GM15510 (cell line): Measurements from ENCODE around the gene KLHL6.

Experiments used
- POLR2A ChIP-seq: IDR thresholded peaks from 3 replicates; pipeline ENCODE4 v1.6.1; 2011; ENCODE audit warnings: borderline replicate concordance; ENCODE audit not compliant: insufficient read length; ENCODE audit errors: extremely low read depth

Gene KLHL6

DNA sequence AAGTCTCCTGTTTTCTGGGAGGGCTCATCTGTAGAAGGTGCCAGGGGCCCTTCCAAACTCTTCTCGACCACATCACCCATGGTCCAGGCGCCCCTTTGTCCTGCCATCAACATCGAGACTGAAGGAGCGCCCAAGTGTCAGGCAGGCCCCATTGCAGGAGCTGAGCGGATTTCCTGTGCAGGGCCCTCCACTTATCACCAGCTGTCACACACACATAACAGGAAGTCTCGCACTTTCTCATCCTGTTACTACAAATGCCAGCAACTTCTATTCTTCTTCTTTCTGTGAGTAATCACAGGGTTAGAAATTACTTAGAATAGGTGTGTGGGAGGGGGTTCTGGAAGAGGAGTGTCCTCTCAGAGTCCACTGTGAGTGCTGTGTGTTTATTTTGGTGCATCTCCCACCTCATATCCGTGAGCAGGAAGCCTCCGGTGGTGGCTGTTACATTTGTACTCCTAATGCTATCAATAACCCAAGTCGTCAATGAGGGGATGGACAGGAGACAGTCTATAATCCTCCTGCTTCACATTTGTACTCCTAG, at the start of gene KLHL6:
Gene KLHL6 (minus strand): TSS at position 166 of the 541 bp plus-strand sequence. CDS start 53 bp downstream, at position 113.
- TF ChIP-seq POLR2A: peak; percentile 63

- no peak for TF ChIP-seq POLR2A
These were observed 42.5 kb upstream of the KLHL6 start for GRCh38 chr3:183597959-183598358.

DNA sequence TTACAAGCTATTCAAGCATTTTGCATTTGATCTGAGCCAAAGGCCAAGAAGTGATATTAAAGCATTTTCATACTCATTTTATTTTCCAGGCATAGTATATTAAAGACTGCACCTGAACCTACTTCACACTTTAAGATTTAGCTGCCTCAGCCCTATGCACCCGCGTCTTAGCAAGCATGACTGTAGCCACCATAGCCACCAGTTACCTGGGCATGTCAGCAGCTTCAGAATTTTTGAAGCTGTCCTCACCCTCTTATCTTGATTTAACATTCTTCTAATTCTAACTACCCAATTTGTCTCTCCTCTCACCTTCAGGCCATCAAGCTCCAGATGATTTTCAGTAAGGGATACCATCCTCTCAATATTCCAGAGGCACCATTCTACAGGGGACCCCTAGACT, 39.1 kb upstream of the KLHL6 start:
- TF ChIP-seq POLR2A: no peak

- no peak for TF ChIP-seq POLR2A
These were observed 37.3 kb upstream of the KLHL6 start for GRCh38 chr3:183592821-183593220.

DNA sequence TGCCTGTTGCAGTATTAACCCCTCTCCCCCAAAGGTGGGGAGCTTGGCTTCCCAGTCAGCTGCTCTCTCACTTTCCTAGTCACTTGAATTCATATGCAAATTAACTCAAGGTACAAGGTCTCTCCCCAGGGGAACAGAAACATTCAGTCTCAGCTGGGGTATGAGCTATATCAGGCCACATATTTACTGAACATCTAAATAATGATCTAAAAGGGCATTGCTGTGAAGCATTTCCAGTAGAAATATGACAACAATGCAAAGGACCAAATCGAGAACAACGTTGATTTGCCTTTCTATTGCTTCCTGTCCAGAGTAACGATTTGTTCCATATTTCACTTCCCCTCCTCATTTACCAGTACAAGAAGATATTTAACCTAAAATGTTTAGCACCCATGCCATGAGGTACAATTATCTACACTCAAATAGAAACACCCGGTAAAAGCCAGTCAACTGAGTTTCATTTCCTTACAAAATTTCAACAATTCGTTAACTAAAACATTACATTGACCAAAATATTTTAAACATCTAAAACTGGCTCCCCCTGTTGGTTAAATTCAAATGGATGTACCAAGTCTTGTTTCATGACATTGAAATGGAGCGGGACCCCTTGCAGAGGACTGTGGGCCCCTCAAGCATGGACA, 36.5 kb upstream of the KLHL6 start:
- TF ChIP-seq POLR2A: no peak

DNA sequence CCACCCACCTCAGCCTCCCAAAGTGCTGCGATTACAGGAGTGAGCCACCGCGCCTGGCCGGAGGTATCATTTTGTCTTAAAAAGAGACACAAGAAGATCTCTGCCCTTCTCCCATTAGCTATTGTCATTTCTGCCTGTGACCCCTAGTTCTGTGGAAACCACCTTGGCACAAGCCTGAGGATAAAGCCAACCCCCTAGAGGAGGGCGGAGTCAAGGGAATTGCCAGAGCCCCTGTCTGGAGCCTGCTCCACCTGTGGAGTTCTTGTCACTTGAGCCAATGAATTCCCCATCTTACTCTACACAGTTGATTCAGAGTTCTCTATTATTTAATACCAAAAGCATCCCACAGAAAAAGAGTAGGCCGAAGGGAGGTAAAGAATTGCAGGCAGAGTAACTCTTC, 34.9 kb upstream of the KLHL6 start:
- TF ChIP-seq POLR2A: no peak

DNA sequence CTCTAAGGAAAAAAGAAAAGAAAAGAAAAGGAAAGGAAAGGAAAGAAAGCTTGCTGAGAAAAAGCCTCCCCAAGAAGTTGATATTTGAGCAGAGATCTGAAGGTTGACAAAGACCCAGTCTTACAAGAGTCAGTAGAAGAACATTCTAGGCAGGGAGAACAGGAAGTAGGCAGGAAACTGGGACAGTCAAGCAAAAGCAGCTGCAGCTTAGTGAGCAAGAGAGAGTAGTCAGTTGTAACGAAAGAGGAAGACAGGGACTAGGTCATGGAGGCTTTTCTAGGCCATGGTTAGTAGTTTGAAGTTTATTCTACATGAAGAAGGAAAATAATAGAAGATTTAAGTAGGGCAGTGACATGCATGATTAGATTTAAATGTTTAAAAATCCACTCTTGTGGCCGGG, 31.8 kb upstream of the KLHL6 start:
- TF ChIP-seq POLR2A: no peak

- TF ChIP-seq POLR2A: no peak
These were observed 31.0 kb upstream of the KLHL6 start for GRCh38 chr3:183586477-183586876.

- TF ChIP-seq POLR2A: no peak
These were observed 29.4 kb upstream of the KLHL6 start for GRCh38 chr3:183584914-183585280.

DNA sequence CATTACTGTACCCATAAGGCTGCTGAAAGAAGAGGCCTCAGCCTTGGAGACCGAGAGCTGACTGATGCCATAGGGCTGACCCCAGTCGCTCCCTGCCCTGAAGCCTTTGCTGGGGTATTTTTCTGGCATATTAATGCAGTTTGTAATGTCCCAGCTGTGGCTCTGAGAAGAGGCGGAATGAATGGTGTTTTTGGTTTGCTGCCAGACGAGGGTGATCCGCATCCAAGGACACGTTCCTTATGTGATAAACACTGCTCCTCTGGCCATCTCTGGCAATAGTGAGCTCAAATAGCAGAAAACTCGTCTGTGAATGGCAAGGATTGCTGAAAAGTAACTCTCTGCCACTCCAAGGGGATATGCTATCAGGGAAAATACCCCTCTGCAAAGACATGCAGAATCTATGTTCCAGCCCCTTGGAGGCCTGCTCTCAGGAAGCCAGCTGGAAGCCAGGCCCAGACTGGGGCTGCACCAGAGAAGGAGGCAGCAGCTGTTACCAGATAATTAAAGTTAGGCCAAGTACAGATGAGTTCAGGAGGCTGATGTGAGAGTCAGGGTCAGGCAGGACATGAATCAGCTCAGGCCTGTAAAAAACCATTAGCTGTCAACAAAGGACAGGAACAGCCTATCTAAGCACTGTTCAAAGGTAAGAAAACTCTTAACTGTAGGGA, 28.9 kb upstream of the KLHL6 start:
- no peak for TF ChIP-seq POLR2A

DNA sequence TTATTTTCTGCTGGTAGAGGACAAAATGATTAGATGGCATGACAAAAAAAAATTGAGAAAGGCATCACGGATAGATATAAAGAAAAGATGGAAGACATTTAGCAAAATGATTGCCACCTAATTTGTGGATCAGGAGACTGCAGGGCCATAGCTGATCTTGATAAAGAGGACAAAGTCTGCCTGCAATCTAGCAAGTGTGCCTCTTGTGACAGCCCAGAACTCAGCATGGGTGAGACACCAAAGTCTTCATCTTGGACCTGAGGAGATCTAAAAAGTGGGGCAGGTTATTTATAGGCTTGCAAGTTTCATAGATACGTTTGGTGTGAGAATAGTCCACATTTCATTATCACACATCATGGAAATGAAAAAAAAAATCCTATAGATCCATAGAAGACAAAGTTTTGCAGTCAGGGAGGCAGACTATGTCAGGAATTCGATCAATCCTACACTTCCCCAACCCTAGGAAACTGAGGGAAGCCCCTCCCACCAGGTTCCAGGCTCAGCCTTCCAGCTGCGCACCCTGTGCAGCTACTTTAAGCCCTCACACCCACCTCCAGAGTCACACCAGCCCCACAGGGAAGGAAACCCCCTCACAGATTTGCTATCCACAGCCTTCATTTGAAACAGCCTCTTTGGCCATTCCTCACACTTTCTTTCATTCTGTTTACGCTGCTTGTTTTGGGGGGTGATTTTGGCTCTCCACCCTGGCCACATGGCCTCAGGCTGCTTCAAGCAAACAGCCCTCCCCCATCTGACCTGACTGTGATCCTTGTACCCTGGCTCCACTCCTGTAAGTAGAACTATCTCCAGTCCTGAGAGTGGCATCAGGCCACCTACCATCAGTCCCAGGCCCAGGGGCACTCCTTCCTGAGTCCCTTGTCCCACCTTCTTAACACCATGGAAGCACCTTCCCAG, 28.1 kb upstream of the KLHL6 start:
- TF ChIP-seq POLR2A: no peak

- no peak for TF ChIP-seq POLR2A
These were observed 26.7 kb upstream of the KLHL6 start for GRCh38 chr3:183582161-183582560.

DNA sequence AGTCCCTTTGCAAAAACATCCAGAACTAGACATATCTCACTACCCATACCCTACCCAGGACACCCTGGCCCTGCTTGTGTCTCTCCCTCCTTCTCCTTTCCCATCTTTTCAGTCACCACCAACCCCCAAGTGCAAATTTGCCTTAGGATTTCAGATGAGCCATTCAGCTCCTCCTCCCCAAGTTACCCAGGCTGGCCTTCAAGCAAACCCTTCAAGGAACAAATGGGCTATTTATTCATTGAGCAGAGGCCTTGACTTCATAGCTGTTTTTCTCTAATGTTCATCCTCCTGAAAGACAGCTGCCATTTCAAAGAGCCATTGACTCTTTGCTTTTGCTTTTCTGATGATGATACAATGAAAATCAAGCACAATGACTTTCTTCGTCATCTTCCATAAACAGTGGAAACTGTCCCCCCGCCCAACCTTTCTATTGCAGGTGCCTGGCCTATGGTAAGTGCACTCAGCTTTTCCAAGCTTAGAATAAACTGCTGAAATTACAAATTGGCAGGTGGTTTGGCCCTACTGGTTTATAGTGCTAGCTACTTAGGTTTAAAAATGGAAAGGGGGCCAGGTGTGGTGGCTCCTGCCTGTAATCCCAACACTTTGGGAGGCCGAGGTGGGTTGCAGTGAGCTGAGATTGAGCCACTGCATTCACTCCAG, 26.1 kb upstream of the KLHL6 start:
- TF ChIP-seq POLR2A: no peak
